HepG2 (cell line): Measurements from ENCODE around the gene PLAAT3. TPM values are rescaled to one million over a fixed set of nuclear protein-coding genes. Genes with fewer than 3 reads are reported as not detected.

Experiments
- ATAC-seq: fragments of 200-7000 bp; cut with Tn5 transposase; 3 replicates; pipeline ENCODE4 v1.9.1; 2020; ENCODE audit warnings: mild to moderate bottlenecking, moderate library complexity
- BruUV-seq: library from RNA; stranded (reverse); fragments of 400-500 nt; replicated peaks from 2 replicates; lab custom pipeline; 2021; lab: Mats Ljungman, UMichigan
- CTCF ChIA-PET: fragments of 300-600 bp; formaldehyde crosslinking; extraction: SDS; loops from one replicate; lab custom pipeline; 2021; ENCODE audit warnings: low total read pairs, inconsistent platforms, low intra/inter-chr PET ratio; lab: Yijun Ruan, JAX
- POLR2A ChIA-PET: fragments of 350-600 bp; sonication (Branson Sonifier 250); formaldehyde crosslinking; loops from one replicate; lab custom pipeline; 2020; ENCODE audit warnings: antibody characterized with exemption, inconsistent platforms; lab: Yijun Ruan, JAX
- DNase-seq: peaks from one replicate; pipeline ENCODE4 v3.0.0-alpha.2; 2015; ENCODE audit warnings: low spot score
- FAIRE-seq: peaks from 3 replicates; lab custom pipeline; 2011; peaks lifted over from hg19 to GRCh38; lab: Jason Lieb, UNC
- H2AFZ ChIP-seq: one replicate; pipeline ENCODE4 v1.6.1; 2011; ENCODE audit warnings: low read length, inconsistent platforms
- H3K27ac ChIP-seq: fragments of 300-600 bp; 3 replicates; pipeline ENCODE4 v1.8.0; 2011; ENCODE audit warnings: mixed run types, mild to moderate bottlenecking, mixed read lengths, low read length, inconsistent platforms; ENCODE audit not compliant: insufficient read depth; ENCODE audit errors: extremely low read length
- H3K27me3 ChIP-seq, 2 experiments: fragments of 200-600 bp in 1 of 2; 2 replicates in 1 of 2; 3 replicates in 1 of 2; pipeline versions ENCODE4 v1.6.0 to v1.8.0; 2011; ENCODE audit warnings: low read length in 2 of 2, mild to moderate bottlenecking in 2 of 2, moderate library complexity in 2 of 2, inconsistent platforms in 1 of 2; ENCODE audit not compliant: insufficient read depth in 2 of 2, control insufficient read depth in 1 of 2
- H3K36me3 ChIP-seq, 2 experiments: fragments of 200-600 bp in 1 of 2; replicated peaks in 1 of 2; 2 replicates in 1 of 2; 3 replicates in 1 of 2; pipeline versions ENCODE4 v1.5.1 to v1.8.0; 2011; ENCODE audit warnings: low read length in 2 of 2, inconsistent platforms in 1 of 2; ENCODE audit not compliant: insufficient read depth in 2 of 2, control insufficient read depth in 1 of 2
- H3K4me1 ChIP-seq: 2 replicates; pipeline ENCODE4 v1.5.1; 2012; ENCODE audit warnings: low read length, inconsistent platforms; ENCODE audit not compliant: insufficient read depth
- H3K4me2 ChIP-seq: 2 replicates; pipeline ENCODE4 v1.6.0; 2011; ENCODE audit warnings: low read depth, low read length, inconsistent platforms
- H3K4me3 ChIP-seq, 3 experiments: fragments of 200-600 bp in 1 of 3; sonication (generic), shearing (Covaris generic) in 1 of 3; replicated peaks in 1 of 3; 2 replicates each; pipeline ENCODE4 v1.5.1; 2011 to 2016; ENCODE audit warnings: low read length in 3 of 3, inconsistent platforms in 2 of 3, low read depth in 2 of 3, mild to moderate bottlenecking in 2 of 3, control low read depth in 1 of 3, mixed read lengths in 1 of 3; ENCODE audit not compliant: insufficient read depth in 1 of 3
- H3K79me2 ChIP-seq: one replicate; pipeline ENCODE4 v1.6.1; 2011; ENCODE audit warnings: low read length, inconsistent platforms; ENCODE audit not compliant: insufficient read depth
- H3K9ac ChIP-seq: 2 replicates; pipeline ENCODE4 v1.6.0; 2011; ENCODE audit warnings: mild to moderate bottlenecking, low read depth, low read length, inconsistent platforms; ENCODE audit not compliant: insufficient read depth
- H3K9me3 ChIP-seq: 2 replicates; pipeline ENCODE4 v1.5.1; 2012; ENCODE audit warnings: mild to moderate bottlenecking, low read length
- H4K20me1 ChIP-seq: 2 replicates; pipeline ENCODE4 v1.6.0; 2011; ENCODE audit warnings: inconsistent platforms, mild to moderate bottlenecking, low read length, moderate library complexity; ENCODE audit not compliant: insufficient read depth
- EHMT2 ChIP-seq: fragments of 200-600 bp; sonication (generic); IDR thresholded peaks from 2 replicates; pipeline ENCODE4 v1.7.0; 2017; ENCODE audit warnings: antibody characterized with exemption, low read depth, low read length, borderline replicate concordance
- ELF4 ChIP-seq: sonication (generic); formaldehyde crosslinking; IDR thresholded peaks from 2 replicates; pipeline ENCODE4 v1.5.0; 2020; ENCODE audit warnings: missing genetic modification reagents, mild to moderate bottlenecking, moderate library complexity, borderline replicate concordance
- GFI1 ChIP-seq: sonication (generic); formaldehyde crosslinking; IDR thresholded peaks from 2 replicates; pipeline ENCODE4 v1.5.0; 2020; ENCODE audit warnings: missing genetic modification reagents, mild to moderate bottlenecking, borderline replicate concordance
- KDM4B ChIP-seq: sonication (generic); formaldehyde crosslinking; IDR thresholded peaks from 2 replicates; pipeline ENCODE4 v1.4.0; 2020; ENCODE audit warnings: missing genetic modification reagents
- MIER2 ChIP-seq: IDR thresholded peaks from 2 replicates; pipeline ENCODE4 v1.6.1; 2016; ENCODE audit warnings: missing biosample characterization, missing genetic modification reagents
- NFKB2 ChIP-seq: sonication (generic); formaldehyde crosslinking; IDR thresholded peaks from 2 replicates; pipeline ENCODE4 v1.4.0; 2020; ENCODE audit warnings: missing genetic modification reagents, borderline replicate concordance
- RAD21 ChIP-seq: fragments of 450-650 bp; formaldehyde crosslinking; IDR thresholded peaks from 2 replicates; pipeline ENCODE4 v1.5.0; 2020; ENCODE audit warnings: mild to moderate bottlenecking
- SMC3 ChIP-seq: IDR thresholded peaks from 2 replicates; pipeline ENCODE4 v1.6.1; 2011; ENCODE audit warnings: low read length, improper control_type of control experiment
- SOX6 ChIP-seq, 2 experiments: fragments of 450-650 bp in 1 of 2; sonication (generic) in 1 of 2; formaldehyde crosslinking in 1 of 2; IDR thresholded peaks; 2 replicates each; pipeline versions ENCODE4 v1.4.0 to v1.6.1; 2017 to 2020; ENCODE audit warnings: antibody characterized with exemption in 1 of 2, mild to moderate bottlenecking in 1 of 2, missing genetic modification reagents in 1 of 2
- STAG1 ChIP-seq: sonication (generic); formaldehyde crosslinking; IDR thresholded peaks from 2 replicates; pipeline ENCODE4 v1.4.0; 2020; ENCODE audit warnings: missing genetic modification reagents
- ZBTB21 ChIP-seq: sonication (generic); formaldehyde crosslinking; IDR thresholded peaks from 2 replicates; pipeline ENCODE4 v1.4.0; 2020; ENCODE audit warnings: missing genetic modification reagents
- ZKSCAN1 ChIP-seq: fragments of 150-350 bp; IDR thresholded peaks from 2 replicates; pipeline ENCODE4 v1.6.1; 2014; ENCODE audit warnings: low read length
- ZNF331 ChIP-seq: sonication (generic); formaldehyde crosslinking; IDR thresholded peaks from 2 replicates; pipeline ENCODE4 v1.4.0; 2020; ENCODE audit warnings: missing genetic modification reagents
- WGBS: methylation state at CpG from one replicate; pipeline ENCODE4 v1.1.6; 2017; ENCODE audit warnings: low lambda C conversion rate; 5-methylcytosine and 5-hydroxymethylcytosine counted together
- in situ Hi-C: cut with HindIII; loops from 2 replicates; pipeline ENCODE4 v1.10.0; 2017; ENCODE audit warnings: low pct_unique_long_range_greater_than_20kb; ENCODE audit not compliant: extremely low pct_ligation_motif_present
- intact Hi-C: fragments of 100-400 bp; cut with micrococcal nuclease; formaldehyde crosslinking; loops from one replicate; pipeline ENCODE4 v1.10.0; 2022; ENCODE audit not compliant: unreplicated experiment
- polyA plus RNA-seq, 8 experiments: library from polyadenylated mRNA; depleted of rRNA in 3 of 8; stranded (reverse) in 7 of 8; unstranded in 1 of 8; fragments of >200 nt; fragmentation: Illumina TruSeq in 4 of 8; extraction: Trizol in 4 of 8; gene quantifications; 2 replicates each; pipeline versions ENCODE4 v1.2.1 to v1.2.3, GENCODE V29; 2011 to 2016; ENCODE audit warnings: low read depth in 4 of 8, missing spikeins in 1 of 8, mixed read lengths in 1 of 8; ENCODE audit not compliant: insufficient read depth in 1 of 8
- total RNA-seq, 5 experiments: library from RNA; depleted of rRNA; stranded (reverse); fragments of >200 nt; fragmentation: Illumina TruSeq; extraction: Trizol; gene quantifications; 2 replicates each; pipeline ENCODE4 v1.2.3, GENCODE V29; 2016; ENCODE audit warnings: low read depth in 1 of 5
- TF ChIP-seq, protein P1 (sequence below), 2 experiments: IDR thresholded peaks; 2 replicates each; pipeline ENCODE4 v1.6.1; 2011 to 2012; ENCODE audit warnings: low read length in 2 of 2, borderline replicate concordance in 1 of 2, low read depth in 1 of 2, mild to moderate bottlenecking in 1 of 2, moderate library complexity in 1 of 2
- TF ChIP-seq, protein P2 (sequence below): sonication (generic); formaldehyde crosslinking; conservative IDR thresholded peaks from 2 replicates; pipeline ENCODE4 v1.8.1; 2023; ENCODE audit warnings: missing genetic modification reagents
- TF ChIP-seq, protein P3 (sequence below): IDR thresholded peaks from 2 replicates; pipeline ENCODE4 v1.6.1; 2012; ENCODE audit warnings: inconsistent platforms
- TF ChIP-seq, protein P4 (sequence below): sonication (generic); formaldehyde crosslinking; IDR thresholded peaks from 2 replicates; pipeline ENCODE4 v1.5.0; 2020; ENCODE audit warnings: mild to moderate bottlenecking, missing genetic modification reagents, moderate library complexity

PLAAT3 gene
- total and polyA plus RNA-seq, 2 of the 13 experiments (the other 11 are each of a cell fraction or from before 2014, with no cell fraction given) = 9.3 to 16.4 TPM

DNA sequence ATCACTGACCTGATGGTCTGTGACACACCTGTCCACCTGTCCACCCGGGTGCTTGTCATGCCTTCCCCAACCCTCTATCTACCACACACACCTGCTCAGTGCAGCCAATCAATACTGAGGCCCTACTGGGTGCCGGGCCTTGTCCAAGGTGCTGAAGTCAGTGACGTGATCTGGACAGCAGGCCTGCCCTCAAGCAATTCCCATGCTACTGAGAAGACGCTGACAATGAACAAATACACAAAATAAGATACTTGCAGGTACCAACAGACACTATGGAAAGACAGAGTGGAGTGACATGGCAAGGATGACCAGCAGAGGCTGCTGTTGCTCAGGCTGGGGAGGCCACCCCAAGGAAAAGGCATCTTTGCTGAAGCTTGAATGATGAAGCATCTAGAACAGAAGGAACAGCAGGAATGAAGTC is 21.2 kb downstream of the PLAAT3 start:
- Histone ChIP-seq H4K20me1 (no peaks in the 10 kb centered on the region), H3K27me3 (no peaks in the 10 kb centered on the region; a peak in 1 of 5 replicates), H3K9me3 (no peaks in the 10 kb centered on the region), H3K4me1 (no peaks in the 10 kb centered on the region), H3K27ac (no peak overlapping the region), H3K9ac (no peak overlapping the region), H3K79me2 (no peaks in the 10 kb centered on the region), H3K4me2 (no peak overlapping the region), H3K36me3 (no peaks in the 10 kb centered on the region), H2AFZ (no peak overlapping the region), H3K4me3 (no peak overlapping the region)
- DNase-seq (no peak), ATAC-seq (peak; percentile 75), FAIRE-seq (peak; percentile 34)
- in situ Hi-C loops = no loop called here
- BruUV-seq = no TSS peak
- intact Hi-C loops = loop anchor here (1.0 kb wide), 1 partner anchor 43 kb away; no protein-coding TSS in a partner anchor
- 39% methylated on average over 4 of the region's 4 CpGs for WGBS
- POLR2A ChIA-PET = no interaction called here
- CTCF ChIA-PET = interaction anchor here (1.1 to 2.5 kb wide), 2 partner anchors 43 to 46 kb away, joined by 3 to 24 read pairs; no protein-coding TSS in a partner anchor
- TF ChIP-seq STAG1 (CRISPR knock-in tag) = peak; percentile 90
- TF ChIP-seq GFI1 = no peak
- TF ChIP-seq MIER2 (CRISPR knock-in tag) = peak; percentile 53
- peak; percentile 75 for TF ChIP-seq RAD21 (CRISPR knock-in tag)
- TF ChIP-seq, protein P1, sequence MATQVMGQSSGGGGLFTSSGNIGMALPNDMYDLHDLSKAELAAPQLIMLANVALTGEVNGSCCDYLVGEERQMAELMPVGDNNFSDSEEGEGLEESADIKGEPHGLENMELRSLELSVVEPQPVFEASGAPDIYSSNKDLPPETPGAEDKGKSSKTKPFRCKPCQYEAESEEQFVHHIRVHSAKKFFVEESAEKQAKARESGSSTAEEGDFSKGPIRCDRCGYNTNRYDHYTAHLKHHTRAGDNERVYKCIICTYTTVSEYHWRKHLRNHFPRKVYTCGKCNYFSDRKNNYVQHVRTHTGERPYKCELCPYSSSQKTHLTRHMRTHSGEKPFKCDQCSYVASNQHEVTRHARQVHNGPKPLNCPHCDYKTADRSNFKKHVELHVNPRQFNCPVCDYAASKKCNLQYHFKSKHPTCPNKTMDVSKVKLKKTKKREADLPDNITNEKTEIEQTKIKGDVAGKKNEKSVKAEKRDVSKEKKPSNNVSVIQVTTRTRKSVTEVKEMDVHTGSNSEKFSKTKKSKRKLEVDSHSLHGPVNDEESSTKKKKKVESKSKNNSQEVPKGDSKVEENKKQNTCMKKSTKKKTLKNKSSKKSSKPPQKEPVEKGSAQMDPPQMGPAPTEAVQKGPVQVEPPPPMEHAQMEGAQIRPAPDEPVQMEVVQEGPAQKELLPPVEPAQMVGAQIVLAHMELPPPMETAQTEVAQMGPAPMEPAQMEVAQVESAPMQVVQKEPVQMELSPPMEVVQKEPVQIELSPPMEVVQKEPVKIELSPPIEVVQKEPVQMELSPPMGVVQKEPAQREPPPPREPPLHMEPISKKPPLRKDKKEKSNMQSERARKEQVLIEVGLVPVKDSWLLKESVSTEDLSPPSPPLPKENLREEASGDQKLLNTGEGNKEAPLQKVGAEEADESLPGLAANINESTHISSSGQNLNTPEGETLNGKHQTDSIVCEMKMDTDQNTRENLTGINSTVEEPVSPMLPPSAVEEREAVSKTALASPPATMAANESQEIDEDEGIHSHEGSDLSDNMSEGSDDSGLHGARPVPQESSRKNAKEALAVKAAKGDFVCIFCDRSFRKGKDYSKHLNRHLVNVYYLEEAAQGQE (IDR thresholded peaks at IDR 0.05; ENCODE audit: borderline replicate concordance in 1 of 2, low read depth in 1 of 2, low read length in 2 of 2) = peak; percentile 31 to 83
- no peak for TF ChIP-seq ZBTB21
- peak; percentile 37; the same call in 1 of the 2 replicates for TF ChIP-seq ZNF331 (CRISPR knock-in tag)
- TF ChIP-seq, protein P2, sequence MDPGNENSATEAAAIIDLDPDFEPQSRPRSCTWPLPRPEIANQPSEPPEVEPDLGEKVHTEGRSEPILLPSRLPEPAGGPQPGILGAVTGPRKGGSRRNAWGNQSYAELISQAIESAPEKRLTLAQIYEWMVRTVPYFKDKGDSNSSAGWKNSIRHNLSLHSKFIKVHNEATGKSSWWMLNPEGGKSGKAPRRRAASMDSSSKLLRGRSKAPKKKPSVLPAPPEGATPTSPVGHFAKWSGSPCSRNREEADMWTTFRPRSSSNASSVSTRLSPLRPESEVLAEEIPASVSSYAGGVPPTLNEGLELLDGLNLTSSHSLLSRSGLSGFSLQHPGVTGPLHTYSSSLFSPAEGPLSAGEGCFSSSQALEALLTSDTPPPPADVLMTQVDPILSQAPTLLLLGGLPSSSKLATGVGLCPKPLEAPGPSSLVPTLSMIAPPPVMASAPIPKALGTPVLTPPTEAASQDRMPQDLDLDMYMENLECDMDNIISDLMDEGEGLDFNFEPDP (CRISPR knock-in tag) = no peak
- peak; percentile 88 for TF ChIP-seq ZKSCAN1
- TF ChIP-seq SOX6 (IDR thresholded peaks at IDR 0.05) = no peak
- peak; percentile 6; the same call in 1 of the 2 replicates for TF ChIP-seq SOX6 (CRISPR knock-in tag; IDR thresholded peaks at IDR 0.05)
- no peak for TF ChIP-seq ELF4 (CRISPR knock-in tag)
- TF ChIP-seq KDM4B (CRISPR knock-in tag) = no peak
- peak; percentile 96 for TF ChIP-seq SMC3
- 0 out of 2 replicates have a peak, but pooled peaks have one; percentile 31 for TF ChIP-seq NFKB2 (CRISPR knock-in tag)
- TF ChIP-seq, protein P3, sequence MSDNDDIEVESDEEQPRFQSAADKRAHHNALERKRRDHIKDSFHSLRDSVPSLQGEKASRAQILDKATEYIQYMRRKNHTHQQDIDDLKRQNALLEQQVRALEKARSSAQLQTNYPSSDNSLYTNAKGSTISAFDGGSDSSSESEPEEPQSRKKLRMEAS = no peak
- no peak for TF ChIP-seq EHMT2
- TF ChIP-seq, protein P4, sequence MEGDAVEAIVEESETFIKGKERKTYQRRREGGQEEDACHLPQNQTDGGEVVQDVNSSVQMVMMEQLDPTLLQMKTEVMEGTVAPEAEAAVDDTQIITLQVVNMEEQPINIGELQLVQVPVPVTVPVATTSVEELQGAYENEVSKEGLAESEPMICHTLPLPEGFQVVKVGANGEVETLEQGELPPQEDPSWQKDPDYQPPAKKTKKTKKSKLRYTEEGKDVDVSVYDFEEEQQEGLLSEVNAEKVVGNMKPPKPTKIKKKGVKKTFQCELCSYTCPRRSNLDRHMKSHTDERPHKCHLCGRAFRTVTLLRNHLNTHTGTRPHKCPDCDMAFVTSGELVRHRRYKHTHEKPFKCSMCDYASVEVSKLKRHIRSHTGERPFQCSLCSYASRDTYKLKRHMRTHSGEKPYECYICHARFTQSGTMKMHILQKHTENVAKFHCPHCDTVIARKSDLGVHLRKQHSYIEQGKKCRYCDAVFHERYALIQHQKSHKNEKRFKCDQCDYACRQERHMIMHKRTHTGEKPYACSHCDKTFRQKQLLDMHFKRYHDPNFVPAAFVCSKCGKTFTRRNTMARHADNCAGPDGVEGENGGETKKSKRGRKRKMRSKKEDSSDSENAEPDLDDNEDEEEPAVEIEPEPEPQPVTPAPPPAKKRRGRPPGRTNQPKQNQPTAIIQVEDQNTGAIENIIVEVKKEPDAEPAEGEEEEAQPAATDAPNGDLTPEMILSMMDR (CRISPR knock-in tag) = peak; percentile 75
